H9 (cell line): ENCODE results near the gene TIAM2. TPM values are rescaled to one million over a fixed set of nuclear protein-coding genes. Genes with fewer than 3 reads are reported as not detected.

Experiments used
- DNase-seq: peaks from one replicate; pipeline ENCODE4 v3.0.0-alpha.2; 2017
- H2AFZ ChIP-seq: one replicate; pipeline ENCODE4 v1.6.1; 2013; ENCODE audit warnings: mild to moderate bottlenecking, low read length, control low read depth, moderate library complexity
- H2AK5ac ChIP-seq: 2 replicates; pipeline ENCODE4 v1.6.1; 2013; ENCODE audit warnings: low read length, control low read depth, mixed read lengths; ENCODE audit not compliant: insufficient read length
- H2BK120ac ChIP-seq: one replicate; pipeline ENCODE4 v1.6.1; 2013; ENCODE audit warnings: low read depth, mild to moderate bottlenecking, low read length, control low read depth, inconsistent platforms; ENCODE audit not compliant: poor library complexity, severe bottlenecking
- H2BK12ac ChIP-seq: 2 replicates; pipeline ENCODE4 v1.6.1; 2013; ENCODE audit warnings: low read length, control low read depth, mixed read lengths, low read depth; ENCODE audit not compliant: insufficient read length
- H2BK15ac ChIP-seq: 2 replicates; pipeline ENCODE4 v1.6.1; 2013; ENCODE audit warnings: low read depth, low read length, control low read depth
- H2BK20ac ChIP-seq: one replicate; pipeline ENCODE4 v1.6.1; 2013; ENCODE audit warnings: low read depth, mild to moderate bottlenecking, low read length, control low read depth, inconsistent platforms; ENCODE audit not compliant: poor library complexity, severe bottlenecking
- H2BK5ac ChIP-seq: 2 replicates; pipeline ENCODE4 v1.6.1; 2013; ENCODE audit warnings: low read length, control low read depth, mixed read lengths; ENCODE audit not compliant: insufficient read length
- H3K14ac ChIP-seq: 2 replicates; pipeline ENCODE4 v1.6.1; 2013; ENCODE audit warnings: low read length, control low read depth; ENCODE audit not compliant: insufficient read depth
- H3K18ac ChIP-seq: 2 replicates; pipeline ENCODE4 v1.6.1; 2013; ENCODE audit warnings: low read depth, mild to moderate bottlenecking, mixed read lengths, low read length, control low read depth; ENCODE audit not compliant: insufficient read length
- H3K23ac ChIP-seq: 2 replicates; pipeline ENCODE4 v1.6.1; 2013; ENCODE audit warnings: low read length, control low read depth, mixed read lengths, low read depth; ENCODE audit not compliant: insufficient read length
- H3K23me2 ChIP-seq: 2 replicates; pipeline ENCODE4 v1.6.1; 2013; ENCODE audit warnings: low read depth, mild to moderate bottlenecking, mixed read lengths, low read length, control low read depth; ENCODE audit not compliant: insufficient read length, poor library complexity, severe bottlenecking
- H3K27ac ChIP-seq: 2 replicates; pipeline ENCODE4 v1.5.1; 2013; ENCODE audit warnings: low read length, control low read depth, mixed read lengths, low read depth; ENCODE audit not compliant: insufficient read length
- H3K27me3 ChIP-seq: 2 replicates; pipeline ENCODE4 v1.6.1; 2013; ENCODE audit warnings: low read length, control low read depth, inconsistent platforms; ENCODE audit not compliant: insufficient read depth
- H3K4ac ChIP-seq: 2 replicates; pipeline ENCODE4 v1.6.1; 2013; ENCODE audit warnings: low read depth, mild to moderate bottlenecking, control low read depth, inconsistent platforms, low read length, moderate library complexity
- H3K4me1 ChIP-seq: 2 replicates; pipeline ENCODE4 v1.6.1; 2013; ENCODE audit warnings: low read length, control low read depth, inconsistent platforms; ENCODE audit not compliant: insufficient read depth
- H3K4me2 ChIP-seq: 2 replicates; pipeline ENCODE4 v1.6.1; 2013; ENCODE audit warnings: low read length, control low read depth, mixed read lengths; ENCODE audit not compliant: insufficient read length, insufficient read depth
- H3K56ac ChIP-seq: 2 replicates; pipeline ENCODE4 v1.6.1; 2013; ENCODE audit warnings: low read depth, mild to moderate bottlenecking, mixed read lengths, low read length, control low read depth; ENCODE audit not compliant: insufficient read length
- H3K79me1 ChIP-seq: 2 replicates; pipeline ENCODE4 v1.6.1; 2013; ENCODE audit warnings: low read depth, mild to moderate bottlenecking, moderate library complexity, low read length, control low read depth, inconsistent platforms; ENCODE audit not compliant: insufficient read depth, poor library complexity, severe bottlenecking
- H3K79me2 ChIP-seq: 2 replicates; pipeline ENCODE4 v1.6.1; 2013; ENCODE audit warnings: low read length, control low read depth, inconsistent platforms; ENCODE audit not compliant: insufficient read depth
- H3K9ac ChIP-seq: 2 replicates; pipeline ENCODE4 v1.6.1; 2013; ENCODE audit warnings: low read length, control low read depth, mixed read lengths; ENCODE audit not compliant: insufficient read length; ENCODE audit errors: extremely low read depth
- H3K9me3 ChIP-seq: one replicate; pipeline ENCODE4 v1.6.1; 2013; ENCODE audit warnings: low read depth, low read length, inconsistent platforms; ENCODE audit not compliant: control insufficient read depth
- H3T11ph ChIP-seq: one replicate; pipeline ENCODE4 v1.6.1; 2013; ENCODE audit warnings: mild to moderate bottlenecking, low read length, control low read depth, inconsistent platforms
- H4K20me1 ChIP-seq: one replicate; pipeline ENCODE4 v1.6.1; 2013; ENCODE audit not compliant: control insufficient read depth, insufficient read length, insufficient read depth
- H4K5ac ChIP-seq: 2 replicates; pipeline ENCODE4 v1.6.1; 2013; ENCODE audit warnings: low read depth, mild to moderate bottlenecking, mixed read lengths, low read length, control low read depth; ENCODE audit not compliant: insufficient read length
- H4K8ac ChIP-seq: replicated peaks from 2 replicates; pipeline ENCODE4 v1.6.1; 2013; ENCODE audit warnings: low read length, control low read depth, mixed read lengths, low read depth; ENCODE audit not compliant: insufficient read length
- H4K91ac ChIP-seq: 2 replicates; pipeline ENCODE4 v1.6.1; 2013; ENCODE audit warnings: low read depth, mild to moderate bottlenecking, moderate library complexity, mixed read lengths, low read length, control low read depth; ENCODE audit not compliant: insufficient read length
- H3K27ac Mint-ChIP-seq, 3 experiments: 2 replicates in 2 of 3; 3 replicates in 1 of 3; pipeline ENCODE4 v1.8.0; 2020 to 2021; ENCODE audit warnings: mixed read lengths in 3 of 3, mild to moderate bottlenecking in 1 of 3, moderate library complexity in 1 of 3
- H3K27me3 Mint-ChIP-seq: 2 replicates; pipeline ENCODE4 v1.8.0; 2021; ENCODE audit warnings: low read depth, mild to moderate bottlenecking, moderate library complexity, mixed read lengths
- H3K36me3 Mint-ChIP-seq, 3 experiments: 2 replicates in 2 of 3; 3 replicates in 1 of 3; pipeline ENCODE4 v1.8.0; 2020 to 2021; ENCODE audit warnings: low read depth in 3 of 3, mixed read lengths in 3 of 3; ENCODE audit not compliant: insufficient read depth in 1 of 3
- H3K4me1 Mint-ChIP-seq, 2 experiments: 2 replicates each; pipeline ENCODE4 v1.8.0; 2020; ENCODE audit warnings: mixed read lengths in 2 of 2
- H3K4me3 Mint-ChIP-seq, 2 experiments: 2 replicates in 1 of 2; 3 replicates in 1 of 2; pipeline ENCODE4 v1.8.0; 2020 to 2021; ENCODE audit warnings: mild to moderate bottlenecking in 2 of 2, mixed read lengths in 2 of 2, moderate library complexity in 1 of 2
- H3K9me3 Mint-ChIP-seq, 2 experiments: 2 replicates in 1 of 2; 3 replicates in 1 of 2; pipeline ENCODE4 v1.8.0; 2020; ENCODE audit warnings: mild to moderate bottlenecking in 2 of 2, mixed read lengths in 2 of 2, moderate library complexity in 1 of 2
- CTCF ChIP-seq: fragments of 200-600 bp; sonication (generic); conservative IDR thresholded peaks from 3 replicates; pipeline ENCODE4 v1.8.0; 2021; ENCODE audit warnings: antibody characterized with exemption, mild to moderate bottlenecking
- WGBS: extraction: QIAGEN DNeasy Blood & Tissue Kit; methylation state at CpG from one replicate; pipeline ENCODE4 v1.1.7; 2013; ENCODE audit warnings: missing lambda C conversion rate, low lambda C conversion rate, mixed read lengths; ENCODE audit not compliant: insufficient read length; ENCODE audit errors: extremely low coverage; 5-methylcytosine and 5-hydroxymethylcytosine counted together
- total RNA-seq: library from RNA; stranded (reverse); gene quantifications from 2 replicates; pipeline ENCODE4 v1.2.1, GENCODE V29; 2021

Gene TIAM2
- total RNA-seq, 1 experiment from 2014 or later, result 6.3 TPM

GRCh38 chr6:155297669-155298068 is 302.6 kb downstream of the TIAM2 start:
- H2BK15ac ChIP-seq, result no peak overlapping the region
- H4K8ac ChIP-seq, result no peak overlapping the region
- H3K23ac ChIP-seq, result no peak overlapping the region
- no peak overlapping the region for H3K4me2 ChIP-seq
- DNase-seq, result no peak
- H3K18ac ChIP-seq, result no peak overlapping the region
- no peak overlapping the region for H2BK20ac ChIP-seq
- H3K4ac ChIP-seq, result no peak overlapping the region
- H4K20me1 ChIP-seq, result no peaks in the 10 kb centered on the region
- H3K79me2 ChIP-seq, result no peaks in the 10 kb centered on the region
- H3K4me3 Mint-ChIP-seq, result no peak overlapping the region
- no peaks in the 10 kb centered on the region for H3K79me1 ChIP-seq
- no peak overlapping the region for H3K27ac ChIP-seq
- H3T11ph ChIP-seq, result no peak overlapping the region
- no peak overlapping the region for H2BK12ac ChIP-seq
- peak overlapping the region; percentile 17 to 92 (median 60); a peak in 6 of 7 replicates for H3K27ac Mint-ChIP-seq
- no CpG with 5 or more reads among the region's 3 CpGs for WGBS
- no peak overlapping the region for H3K56ac ChIP-seq
- H2AFZ ChIP-seq, result no peak overlapping the region
- peaks cover 30 to 68% (median 49%) of the 10 kb centered on the region in 3 experiments for H3K36me3 Mint-ChIP-seq
- H4K5ac ChIP-seq, result no peak overlapping the region
- H3K23me2 ChIP-seq, result no peaks in the 10 kb centered on the region
- H3K14ac ChIP-seq, result no peak overlapping the region
- H2BK5ac ChIP-seq, result no peak overlapping the region
- H4K91ac ChIP-seq, result no peak overlapping the region
- no peaks in the 10 kb centered on the region for H3K9me3 Mint-ChIP-seq
- H2BK120ac ChIP-seq, result no peak overlapping the region
- no peak overlapping the region for H3K9ac ChIP-seq
- H2AK5ac ChIP-seq, result no peak overlapping the region
- no peaks in the 10 kb centered on the region for H3K9me3 ChIP-seq
- no peak for TF ChIP-seq CTCF
- no peaks in the 10 kb centered on the region for H3K27me3 Mint-ChIP-seq
- no peaks in the 10 kb centered on the region for H3K4me1 ChIP-seq
- peaks cover 12 to 17% of the 10 kb centered on the region in 2 experiments for H3K4me1 Mint-ChIP-seq
- no peaks in the 10 kb centered on the region for H3K27me3 ChIP-seq
